ENCODE data around the gene PAN2. TPM values are rescaled to one million over a fixed set of nuclear protein-coding genes. Genes with fewer than 3 reads are reported as not detected.
"Not testable (repeated sequence)": the region's sequence is repeated elsewhere in the genome, so short reads cannot be mapped to it uniquely, and the experiment has no call there.

PAN2 gene
- polyA plus RNA-seq, 1 donor from 2014 or later = 5.5 TPM

DNA sequence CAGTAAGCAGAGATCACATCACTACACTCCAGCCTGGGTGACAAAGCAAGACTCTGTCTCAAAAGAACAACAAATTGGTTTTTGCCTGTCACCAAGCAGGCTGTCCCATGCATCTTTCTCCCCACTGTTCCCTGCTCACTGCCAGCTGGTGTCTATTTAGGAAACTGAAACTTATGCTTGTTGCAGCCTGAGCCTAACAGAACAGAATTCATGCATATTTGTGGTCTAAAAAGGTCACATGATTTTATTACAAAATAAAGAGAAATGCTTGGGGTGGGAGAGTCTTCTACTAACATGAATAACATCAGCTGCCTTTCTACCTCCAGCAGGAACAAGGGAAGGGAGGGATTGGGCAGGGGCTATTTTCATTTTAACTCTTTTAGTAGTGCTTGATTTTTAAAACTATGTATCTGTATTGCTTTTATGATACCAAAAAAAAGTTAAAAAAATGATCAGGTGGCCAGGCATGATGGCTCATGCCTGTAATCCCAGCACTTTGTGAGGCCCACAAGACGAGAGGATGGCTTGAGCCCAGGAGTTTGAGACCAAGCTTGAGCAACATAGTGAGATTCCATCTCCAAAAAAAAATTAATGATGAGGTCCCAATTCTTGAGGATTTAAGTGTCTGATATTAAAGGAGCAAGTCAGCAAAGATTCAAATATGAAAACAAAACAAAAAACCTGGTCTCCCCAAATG, 25.2 kb upstream of the PAN2 start:
- Mint-ChIP-seq H3K27me3 (no peaks in the 10 kb centered on the region), H3K27ac (peak overlapping the region; percentile 81 to 95 (median 88)), H3K4me3 (peak overlapping the region; percentile 91 to 98 (median 95)), H3K36me3 (peaks cover 3% of the 10 kb centered on the region), H3K4me1 (peaks cover 4 to 29% (median 18%) of the 10 kb centered on the region in 3 donors), H3K9me3 (no peaks in the 10 kb centered on the region)

DNA sequence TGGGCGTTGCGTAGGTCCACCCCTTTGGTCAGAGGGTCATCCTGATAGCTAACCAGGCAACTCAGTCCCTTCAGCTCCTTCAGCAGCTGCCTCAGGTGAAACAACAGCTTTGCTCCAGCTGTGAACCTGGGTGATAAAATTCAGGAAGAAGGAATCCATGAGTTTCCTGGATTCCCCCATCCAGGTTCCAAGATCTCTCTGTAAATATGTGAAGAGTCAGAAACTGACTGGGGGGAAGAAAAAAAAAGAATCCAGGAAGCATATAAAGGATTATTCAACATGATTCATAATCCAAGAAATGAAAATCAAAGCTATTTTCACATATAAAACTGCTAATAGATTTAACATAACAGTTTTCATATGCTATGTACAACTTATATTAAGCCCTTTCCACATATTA, 17.5 kb upstream of the PAN2 start:
- Mint-ChIP-seq H3K27ac (no peak overlapping the region), H3K27me3 (no peaks in the 10 kb centered on the region), H3K4me1 (no peaks in the 10 kb centered on the region), H3K36me3 (peaks cover 6% of the 10 kb centered on the region), H3K9me3 (no peaks in the 10 kb centered on the region), H3K4me3 (no peak overlapping the region)

- Mint-ChIP-seq H3K27me3 (no peaks in the 10 kb centered on the region), H3K9me3 (no peaks in the 10 kb centered on the region), H3K36me3 (peaks cover 3% of the 10 kb centered on the region), H3K4me1 (no peaks in the 10 kb centered on the region), H3K27ac (peak overlapping the region in 1 of 3 donors; percentile 64), H3K4me3 (no peak overlapping the region)
Observed at GRCh38 chr12:56350662-56351061, 16.9 kb upstream of the PAN2 start.

- no peaks in the 10 kb centered on the region for H3K27me3 Mint-ChIP-seq
- peak overlapping the region in 1 of 3 donors; percentile 33 for H3K27ac Mint-ChIP-seq
- peaks cover 3% of the 10 kb centered on the region for H3K36me3 Mint-ChIP-seq
- no peaks in the 10 kb centered on the region for H3K4me1 Mint-ChIP-seq
- H3K9me3 Mint-ChIP-seq = no peaks in the 10 kb centered on the region
- no peak overlapping the region for H3K4me3 Mint-ChIP-seq
Observed at GRCh38 chr12:56348776-56349175, 15.0 kb upstream of the PAN2 start.

DNA sequence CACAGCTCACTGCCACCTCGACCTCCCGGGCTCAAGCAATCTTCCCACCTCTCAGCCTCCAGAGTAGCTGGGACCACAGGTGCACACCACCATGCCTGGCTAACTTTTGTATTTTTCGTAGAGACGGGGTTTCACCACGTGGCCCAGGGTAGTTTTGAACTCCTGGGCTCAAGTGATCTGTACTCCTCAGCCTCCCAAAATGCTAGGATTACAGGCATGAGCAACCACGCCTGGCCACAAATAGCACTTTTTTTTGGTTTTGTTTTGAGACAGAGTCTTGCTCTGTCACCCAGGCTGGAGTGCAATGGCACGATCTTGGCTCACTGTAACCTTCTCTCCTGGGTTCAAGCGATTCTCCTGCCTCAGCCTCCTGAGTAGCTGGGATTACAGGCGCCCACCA, 13.5 kb upstream of the PAN2 start:
- not testable (repeated sequence) for H3K4me3 Mint-ChIP-seq, H3K27me3 Mint-ChIP-seq, H3K9me3 Mint-ChIP-seq, H3K4me1 Mint-ChIP-seq, H3K36me3 Mint-ChIP-seq
- peak overlapping the region in 2 of 3 donors; percentile 23 for H3K27ac Mint-ChIP-seq

DNA sequence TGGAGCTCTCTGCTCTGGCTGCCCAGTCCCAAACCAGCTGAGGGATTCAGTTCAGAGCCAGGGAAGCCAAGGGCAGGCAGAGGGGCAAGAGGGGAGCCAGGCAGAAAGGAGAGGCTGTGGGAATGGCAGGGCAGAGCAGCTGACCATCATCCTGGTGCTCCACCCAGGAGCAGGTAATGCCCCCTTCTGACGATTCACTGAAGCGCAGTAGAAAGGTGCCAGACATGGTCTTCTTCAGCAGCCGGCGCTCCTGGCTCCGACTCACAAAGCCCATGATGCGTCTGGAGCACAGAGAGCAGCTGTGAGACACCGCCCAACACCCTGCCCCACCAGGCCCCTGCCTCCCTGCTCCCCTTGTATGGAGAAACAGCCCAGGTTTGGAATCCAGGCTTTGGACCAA, 12.9 kb upstream of the PAN2 start:
- H3K27me3 Mint-ChIP-seq = no peaks in the 10 kb centered on the region
- H3K4me3 Mint-ChIP-seq = peak overlapping the region in 1 of 4 donors; percentile 17
- H3K4me1 Mint-ChIP-seq = peaks cover 0 to 4% (median 0%) of the 10 kb centered on the region in 3 donors
- peaks cover 3% of the 10 kb centered on the region for H3K36me3 Mint-ChIP-seq
- H3K27ac Mint-ChIP-seq = no peak overlapping the region
- no peaks in the 10 kb centered on the region for H3K9me3 Mint-ChIP-seq

- H3K27me3 Mint-ChIP-seq, H3K36me3 Mint-ChIP-seq, H3K9me3 Mint-ChIP-seq, H3K27ac Mint-ChIP-seq, H3K4me3 Mint-ChIP-seq: not testable (repeated sequence)
- peaks cover 13 to 29% (median 17%) of the 10 kb centered on the region in 3 donors for H3K4me1 Mint-ChIP-seq
Observed at GRCh38 chr12:56342290-56342689, 8.5 kb upstream of the PAN2 start.

DNA sequence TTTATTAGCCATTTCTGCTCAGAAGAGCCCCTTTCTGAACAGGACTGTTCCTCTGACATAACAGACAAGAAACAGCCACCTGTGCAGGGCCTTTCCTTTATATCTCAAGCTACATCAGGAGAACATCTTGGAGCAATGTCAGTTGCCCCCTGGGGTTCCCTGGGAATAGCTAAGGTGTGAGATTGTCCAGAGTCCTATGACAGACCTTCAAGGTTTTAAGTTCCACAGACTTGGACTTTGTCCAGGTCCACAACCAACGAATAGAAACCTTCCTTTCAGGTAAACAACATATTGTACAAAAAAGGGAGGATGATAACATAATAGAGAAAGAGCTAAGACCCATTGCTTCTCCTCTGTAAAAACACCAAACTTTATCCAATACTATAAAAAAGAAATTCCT, 7.8 kb upstream of the PAN2 start:
- H3K4me3 Mint-ChIP-seq = no peak overlapping the region
- peaks cover 3% of the 10 kb centered on the region for H3K36me3 Mint-ChIP-seq
- peaks cover 2% of the 10 kb centered on the region for H3K27me3 Mint-ChIP-seq
- peaks cover 14 to 33% (median 21%) of the 10 kb centered on the region in 3 donors for H3K4me1 Mint-ChIP-seq
- no peaks in the 10 kb centered on the region for H3K9me3 Mint-ChIP-seq
- peak overlapping the region; percentile 25 to 71 (median 66) for H3K27ac Mint-ChIP-seq

DNA sequence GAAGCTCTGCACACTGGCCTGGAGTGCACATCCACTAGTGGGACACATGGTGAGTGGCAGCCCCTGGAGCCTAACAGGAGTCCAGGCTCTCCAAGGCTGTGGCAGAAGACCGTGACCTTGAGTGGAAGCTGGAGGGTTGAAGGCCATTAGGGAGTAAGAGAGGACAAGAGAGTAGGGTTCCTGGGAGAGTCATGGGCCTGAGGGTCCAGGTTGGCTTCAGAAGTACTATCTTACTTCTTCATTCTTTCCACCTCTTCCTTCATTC, 5.3 kb upstream of the PAN2 start:
- Mint-ChIP-seq H3K27me3 (peaks cover 2% of the 10 kb centered on the region), H3K27ac (peak overlapping the region; percentile 85 to 98 (median 91)), H3K9me3 (no peaks in the 10 kb centered on the region), H3K4me1 (peaks cover 25 to 39% (median 31%) of the 10 kb centered on the region in 3 donors), H3K36me3 (peaks cover 3% of the 10 kb centered on the region), H3K4me3 (peak overlapping the region; percentile 87 to 98 (median 90))

- Mint-ChIP-seq H3K4me1 (peaks cover 30 to 39% (median 35%) of the 10 kb centered on the region in 3 donors), H3K4me3 (peak within 1 kb of the TSS; percentile 87 to 98 (median 90)), H3K27me3 (peaks cover 2% of the 10 kb centered on the region), H3K36me3 (peaks cover 3% of the 10 kb centered on the region), H3K27ac (peak within 1 kb of the TSS; percentile 85 to 98 (median 91)), H3K9me3 (no peaks in the 10 kb centered on the region)
Observed at GRCh38 chr12:56338308-56339157, 4.7 kb upstream of the PAN2 start, which contains the start of gene IL23A. Gene IL23A, plus strand, starts transcription at chr12:56338884. Its CDS starts 161 bp downstream, at chr12:56339045.

DNA sequence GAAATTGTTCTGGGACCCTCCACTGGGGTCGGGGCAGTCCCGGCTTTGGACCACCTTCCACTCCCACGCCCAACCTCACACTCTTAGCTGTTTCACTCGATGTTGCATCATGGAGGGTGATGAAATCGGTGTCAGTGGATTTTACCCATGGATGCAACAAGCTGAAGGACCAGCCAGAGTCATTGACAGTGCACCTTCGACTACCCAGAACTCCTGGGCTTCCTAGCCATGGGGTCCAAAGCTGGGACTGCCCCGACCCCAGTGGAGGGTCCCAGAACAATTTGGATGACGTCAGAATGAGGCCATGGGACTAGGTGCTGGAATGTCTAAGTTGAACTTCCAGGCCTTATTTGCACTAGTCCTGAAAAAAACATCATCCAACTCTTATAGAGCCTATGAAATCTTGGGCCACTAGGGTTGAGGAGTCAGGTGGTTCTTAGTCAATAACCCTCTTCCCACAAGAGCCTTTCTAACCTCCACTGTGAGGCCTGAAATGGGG, 4.0 kb upstream of the PAN2 start:
- Mint-ChIP-seq H3K27ac (peak overlapping the region; percentile 85 to 98 (median 91)), H3K27me3 (peaks cover 2% of the 10 kb centered on the region), H3K4me1 (peaks cover 38 to 42% (median 39%) of the 10 kb centered on the region in 3 donors), H3K4me3 (peak overlapping the region; percentile 38 to 98 (median 75)), H3K9me3 (no peaks in the 10 kb centered on the region), H3K36me3 (peaks cover 3% of the 10 kb centered on the region)

- Mint-ChIP-seq H3K27me3 (peaks cover 2% of the 10 kb centered on the region), H3K4me1 (peaks cover 41 to 46% (median 42%) of the 10 kb centered on the region in 3 donors), H3K27ac (peak overlapping the region; percentile 35 to 99 (median 85)), H3K9me3 (no peaks in the 10 kb centered on the region), H3K36me3 (peaks cover 3% of the 10 kb centered on the region), H3K4me3 (peak overlapping the region in 3 of 4 donors; percentile 32 to 72 (median 70))
Observed at GRCh38 chr12:56336361-56337167, 2.8 kb upstream of the PAN2 start.

DNA sequence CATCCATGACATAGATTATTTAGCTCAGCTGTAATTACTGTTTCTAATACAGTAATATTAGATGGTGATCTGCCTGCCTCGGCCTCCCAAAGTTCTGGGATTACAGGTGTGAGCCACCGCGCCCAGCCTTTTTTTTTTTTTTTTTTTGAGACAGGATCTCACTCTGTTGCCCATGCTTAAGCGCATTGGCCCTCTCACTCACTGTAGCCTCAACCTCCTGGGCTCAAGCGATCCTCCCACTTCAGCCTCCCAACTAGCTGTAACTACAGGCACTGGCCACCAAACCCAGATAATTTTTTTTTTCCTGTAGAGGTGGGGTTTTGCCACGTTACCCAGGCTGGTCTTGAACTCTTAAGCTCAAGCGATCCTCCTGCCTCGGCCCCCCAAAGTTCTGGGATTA, 1.7 kb upstream of the PAN2 start:
- H3K36me3 Mint-ChIP-seq, H3K9me3 Mint-ChIP-seq, H3K27me3 Mint-ChIP-seq: not testable (repeated sequence)
- H3K27ac Mint-ChIP-seq = peak overlapping the region in 1 of 3 donors; percentile 99
- peak overlapping the region in 1 of 4 donors; percentile 73 for H3K4me3 Mint-ChIP-seq
- H3K4me1 Mint-ChIP-seq = peaks cover 41 to 46% (median 42%) of the 10 kb centered on the region in 3 donors

DNA sequence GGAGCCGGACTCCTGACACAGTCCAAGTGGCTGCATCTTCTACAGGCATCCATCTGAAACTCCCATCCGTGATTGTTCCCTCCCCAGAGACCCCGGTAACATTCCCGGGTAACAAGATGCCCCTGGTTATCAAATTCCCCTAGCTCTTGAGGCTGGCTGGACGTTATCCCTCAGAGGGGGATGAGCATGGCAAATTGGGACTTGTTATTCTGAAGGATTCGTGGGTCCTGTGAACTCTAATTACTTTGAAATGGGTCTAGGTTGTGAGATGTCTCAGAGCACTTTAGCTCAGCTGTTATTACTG, 642 bp upstream of the PAN2 start:
- H3K4me1 Mint-ChIP-seq = peaks cover 36 to 40% (median 39%) of the 10 kb centered on the region in 3 donors
- H3K4me3 Mint-ChIP-seq = peak overlapping the region; percentile 92 to 100 (median 98)
- H3K27me3 Mint-ChIP-seq = peaks cover 2% of the 10 kb centered on the region

More for the DNA sequence above, 642 bp upstream of the PAN2 start:
- Mint-ChIP-seq H3K9me3 (no peaks in the 10 kb centered on the region), H3K36me3 (peaks cover 4% of the 10 kb centered on the region), H3K27ac (peak overlapping the region; percentile 99 to 100 (median 100))
